Esophagus squamous epithelium (tissue), 4 donors: ENCODE data around the gene BCHE.

ENCODE experiments used
- POLR2A ChIP-seq, 4 donors: fragments of 450-650 bp; IDR thresholded peaks; one replicate each; pipeline ENCODE4 v1.6.1; 2017; ENCODE audit warnings: antibody characterized with exemption in 4 of 4, mild to moderate bottlenecking in 4 of 4, moderate library complexity in 3 of 4
- TF ChIP-seq, protein P1 (sequence below), 6 experiments: fragments of 450-650 bp in 4 of 6; fragments of 200-600 bp in 2 of 6; sonication (generic) in 2 of 6; IDR thresholded peaks; one replicate each; pipeline ENCODE4 v1.5.1; 2016 to 2019; ENCODE audit warnings: antibody characterized with exemption in 6 of 6, mild to moderate bottlenecking in 4 of 6, moderate library complexity in 4 of 6

DNA sequence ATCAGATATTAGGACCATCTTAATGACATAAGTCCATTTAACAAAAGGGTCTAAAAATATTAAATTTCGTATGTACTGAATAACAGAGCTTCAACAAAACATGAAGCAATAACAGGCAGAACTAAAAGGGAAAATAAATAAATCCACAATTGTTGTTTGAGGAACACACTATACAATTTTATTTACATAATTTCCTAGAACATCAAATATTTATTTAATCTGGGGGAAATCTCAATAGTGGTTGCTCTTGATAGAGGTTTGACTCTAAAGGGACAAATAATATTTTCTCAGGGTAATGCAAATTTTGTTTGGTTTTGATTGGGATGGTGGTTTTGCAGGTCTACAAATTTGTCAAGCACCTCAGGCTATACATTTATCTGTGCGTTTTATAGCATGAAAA, 90.3 kb downstream of the BCHE start:
- TF ChIP-seq, protein P1, sequence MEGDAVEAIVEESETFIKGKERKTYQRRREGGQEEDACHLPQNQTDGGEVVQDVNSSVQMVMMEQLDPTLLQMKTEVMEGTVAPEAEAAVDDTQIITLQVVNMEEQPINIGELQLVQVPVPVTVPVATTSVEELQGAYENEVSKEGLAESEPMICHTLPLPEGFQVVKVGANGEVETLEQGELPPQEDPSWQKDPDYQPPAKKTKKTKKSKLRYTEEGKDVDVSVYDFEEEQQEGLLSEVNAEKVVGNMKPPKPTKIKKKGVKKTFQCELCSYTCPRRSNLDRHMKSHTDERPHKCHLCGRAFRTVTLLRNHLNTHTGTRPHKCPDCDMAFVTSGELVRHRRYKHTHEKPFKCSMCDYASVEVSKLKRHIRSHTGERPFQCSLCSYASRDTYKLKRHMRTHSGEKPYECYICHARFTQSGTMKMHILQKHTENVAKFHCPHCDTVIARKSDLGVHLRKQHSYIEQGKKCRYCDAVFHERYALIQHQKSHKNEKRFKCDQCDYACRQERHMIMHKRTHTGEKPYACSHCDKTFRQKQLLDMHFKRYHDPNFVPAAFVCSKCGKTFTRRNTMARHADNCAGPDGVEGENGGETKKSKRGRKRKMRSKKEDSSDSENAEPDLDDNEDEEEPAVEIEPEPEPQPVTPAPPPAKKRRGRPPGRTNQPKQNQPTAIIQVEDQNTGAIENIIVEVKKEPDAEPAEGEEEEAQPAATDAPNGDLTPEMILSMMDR (IDR thresholded peaks at IDR 0.05): no peak
- no peak for TF ChIP-seq POLR2A (IDR thresholded peaks at IDR 0.05)
